H9 (cell line): ENCODE results near the gene AXL. TPM values are rescaled to one million over a fixed set of nuclear protein-coding genes. Genes with fewer than 3 reads are reported as not detected.

Source experiments
- DNase-seq: peaks from one replicate; pipeline ENCODE4 v3.0.0-alpha.2; 2017
- H2AFZ ChIP-seq: one replicate; pipeline ENCODE4 v1.6.1; 2013; ENCODE audit warnings: mild to moderate bottlenecking, low read length, control low read depth, moderate library complexity
- H2AK5ac ChIP-seq: 2 replicates; pipeline ENCODE4 v1.6.1; 2013; ENCODE audit warnings: low read length, control low read depth, mixed read lengths; ENCODE audit not compliant: insufficient read length
- H2BK120ac ChIP-seq: one replicate; pipeline ENCODE4 v1.6.1; 2013; ENCODE audit warnings: low read depth, mild to moderate bottlenecking, low read length, control low read depth, inconsistent platforms; ENCODE audit not compliant: poor library complexity, severe bottlenecking
- H2BK12ac ChIP-seq: 2 replicates; pipeline ENCODE4 v1.6.1; 2013; ENCODE audit warnings: low read length, control low read depth, mixed read lengths, low read depth; ENCODE audit not compliant: insufficient read length
- H2BK15ac ChIP-seq: 2 replicates; pipeline ENCODE4 v1.6.1; 2013; ENCODE audit warnings: low read depth, low read length, control low read depth
- H2BK20ac ChIP-seq: one replicate; pipeline ENCODE4 v1.6.1; 2013; ENCODE audit warnings: low read depth, mild to moderate bottlenecking, low read length, control low read depth, inconsistent platforms; ENCODE audit not compliant: poor library complexity, severe bottlenecking
- H2BK5ac ChIP-seq: 2 replicates; pipeline ENCODE4 v1.6.1; 2013; ENCODE audit warnings: low read length, control low read depth, mixed read lengths; ENCODE audit not compliant: insufficient read length
- H3K14ac ChIP-seq: 2 replicates; pipeline ENCODE4 v1.6.1; 2013; ENCODE audit warnings: low read length, control low read depth; ENCODE audit not compliant: insufficient read depth
- H3K18ac ChIP-seq: 2 replicates; pipeline ENCODE4 v1.6.1; 2013; ENCODE audit warnings: low read depth, mild to moderate bottlenecking, mixed read lengths, low read length, control low read depth; ENCODE audit not compliant: insufficient read length
- H3K23ac ChIP-seq: 2 replicates; pipeline ENCODE4 v1.6.1; 2013; ENCODE audit warnings: low read length, control low read depth, mixed read lengths, low read depth; ENCODE audit not compliant: insufficient read length
- H3K23me2 ChIP-seq: 2 replicates; pipeline ENCODE4 v1.6.1; 2013; ENCODE audit warnings: low read depth, mild to moderate bottlenecking, mixed read lengths, low read length, control low read depth; ENCODE audit not compliant: insufficient read length, poor library complexity, severe bottlenecking
- H3K27ac ChIP-seq: 2 replicates; pipeline ENCODE4 v1.5.1; 2013; ENCODE audit warnings: low read length, control low read depth, mixed read lengths, low read depth; ENCODE audit not compliant: insufficient read length
- H3K27me3 ChIP-seq: 2 replicates; pipeline ENCODE4 v1.6.1; 2013; ENCODE audit warnings: low read length, control low read depth, inconsistent platforms; ENCODE audit not compliant: insufficient read depth
- H3K4ac ChIP-seq: 2 replicates; pipeline ENCODE4 v1.6.1; 2013; ENCODE audit warnings: low read depth, mild to moderate bottlenecking, control low read depth, inconsistent platforms, low read length, moderate library complexity
- H3K4me1 ChIP-seq: 2 replicates; pipeline ENCODE4 v1.6.1; 2013; ENCODE audit warnings: low read length, control low read depth, inconsistent platforms; ENCODE audit not compliant: insufficient read depth
- H3K4me2 ChIP-seq: 2 replicates; pipeline ENCODE4 v1.6.1; 2013; ENCODE audit warnings: low read length, control low read depth, mixed read lengths; ENCODE audit not compliant: insufficient read length, insufficient read depth
- H3K56ac ChIP-seq: 2 replicates; pipeline ENCODE4 v1.6.1; 2013; ENCODE audit warnings: low read depth, mild to moderate bottlenecking, mixed read lengths, low read length, control low read depth; ENCODE audit not compliant: insufficient read length
- H3K79me1 ChIP-seq: 2 replicates; pipeline ENCODE4 v1.6.1; 2013; ENCODE audit warnings: low read depth, mild to moderate bottlenecking, moderate library complexity, low read length, control low read depth, inconsistent platforms; ENCODE audit not compliant: insufficient read depth, poor library complexity, severe bottlenecking
- H3K79me2 ChIP-seq: 2 replicates; pipeline ENCODE4 v1.6.1; 2013; ENCODE audit warnings: low read length, control low read depth, inconsistent platforms; ENCODE audit not compliant: insufficient read depth
- H3K9ac ChIP-seq: 2 replicates; pipeline ENCODE4 v1.6.1; 2013; ENCODE audit warnings: low read length, control low read depth, mixed read lengths; ENCODE audit not compliant: insufficient read length; ENCODE audit errors: extremely low read depth
- H3K9me3 ChIP-seq: one replicate; pipeline ENCODE4 v1.6.1; 2013; ENCODE audit warnings: low read depth, low read length, inconsistent platforms; ENCODE audit not compliant: control insufficient read depth
- H3T11ph ChIP-seq: one replicate; pipeline ENCODE4 v1.6.1; 2013; ENCODE audit warnings: mild to moderate bottlenecking, low read length, control low read depth, inconsistent platforms
- H4K20me1 ChIP-seq: one replicate; pipeline ENCODE4 v1.6.1; 2013; ENCODE audit not compliant: control insufficient read depth, insufficient read length, insufficient read depth
- H4K5ac ChIP-seq: 2 replicates; pipeline ENCODE4 v1.6.1; 2013; ENCODE audit warnings: low read depth, mild to moderate bottlenecking, mixed read lengths, low read length, control low read depth; ENCODE audit not compliant: insufficient read length
- H4K8ac ChIP-seq: replicated peaks from 2 replicates; pipeline ENCODE4 v1.6.1; 2013; ENCODE audit warnings: low read length, control low read depth, mixed read lengths, low read depth; ENCODE audit not compliant: insufficient read length
- H4K91ac ChIP-seq: 2 replicates; pipeline ENCODE4 v1.6.1; 2013; ENCODE audit warnings: low read depth, mild to moderate bottlenecking, moderate library complexity, mixed read lengths, low read length, control low read depth; ENCODE audit not compliant: insufficient read length
- H3K27ac Mint-ChIP-seq, 3 experiments: 2 replicates in 2 of 3; 3 replicates in 1 of 3; pipeline ENCODE4 v1.8.0; 2020 to 2021; ENCODE audit warnings: mixed read lengths in 3 of 3, mild to moderate bottlenecking in 1 of 3, moderate library complexity in 1 of 3
- H3K27me3 Mint-ChIP-seq: 2 replicates; pipeline ENCODE4 v1.8.0; 2021; ENCODE audit warnings: low read depth, mild to moderate bottlenecking, moderate library complexity, mixed read lengths
- H3K36me3 Mint-ChIP-seq, 3 experiments: 2 replicates in 2 of 3; 3 replicates in 1 of 3; pipeline ENCODE4 v1.8.0; 2020 to 2021; ENCODE audit warnings: low read depth in 3 of 3, mixed read lengths in 3 of 3; ENCODE audit not compliant: insufficient read depth in 1 of 3
- H3K4me1 Mint-ChIP-seq, 2 experiments: 2 replicates each; pipeline ENCODE4 v1.8.0; 2020; ENCODE audit warnings: mixed read lengths in 2 of 2
- H3K4me3 Mint-ChIP-seq, 2 experiments: 2 replicates in 1 of 2; 3 replicates in 1 of 2; pipeline ENCODE4 v1.8.0; 2020 to 2021; ENCODE audit warnings: mild to moderate bottlenecking in 2 of 2, mixed read lengths in 2 of 2, moderate library complexity in 1 of 2
- H3K9me3 Mint-ChIP-seq, 2 experiments: 2 replicates in 1 of 2; 3 replicates in 1 of 2; pipeline ENCODE4 v1.8.0; 2020; ENCODE audit warnings: mild to moderate bottlenecking in 2 of 2, mixed read lengths in 2 of 2, moderate library complexity in 1 of 2
- WGBS: extraction: QIAGEN DNeasy Blood & Tissue Kit; methylation state at CpG from one replicate; pipeline ENCODE4 v1.1.7; 2013; ENCODE audit warnings: missing lambda C conversion rate, low lambda C conversion rate, mixed read lengths; ENCODE audit not compliant: insufficient read length; ENCODE audit errors: extremely low coverage; 5-methylcytosine and 5-hydroxymethylcytosine counted together
- total RNA-seq: library from RNA; stranded (reverse); gene quantifications from 2 replicates; pipeline ENCODE4 v1.2.1, GENCODE V29; 2021
- TF ChIP-seq, protein P1 (sequence below): fragments of 200-600 bp; sonication (generic); conservative IDR thresholded peaks from 3 replicates; pipeline ENCODE4 v1.8.0; 2021; ENCODE audit warnings: antibody characterized with exemption, mild to moderate bottlenecking

Gene AXL
- total RNA-seq, 1 experiment from 2014 or later, result 29.4 TPM

DNA sequence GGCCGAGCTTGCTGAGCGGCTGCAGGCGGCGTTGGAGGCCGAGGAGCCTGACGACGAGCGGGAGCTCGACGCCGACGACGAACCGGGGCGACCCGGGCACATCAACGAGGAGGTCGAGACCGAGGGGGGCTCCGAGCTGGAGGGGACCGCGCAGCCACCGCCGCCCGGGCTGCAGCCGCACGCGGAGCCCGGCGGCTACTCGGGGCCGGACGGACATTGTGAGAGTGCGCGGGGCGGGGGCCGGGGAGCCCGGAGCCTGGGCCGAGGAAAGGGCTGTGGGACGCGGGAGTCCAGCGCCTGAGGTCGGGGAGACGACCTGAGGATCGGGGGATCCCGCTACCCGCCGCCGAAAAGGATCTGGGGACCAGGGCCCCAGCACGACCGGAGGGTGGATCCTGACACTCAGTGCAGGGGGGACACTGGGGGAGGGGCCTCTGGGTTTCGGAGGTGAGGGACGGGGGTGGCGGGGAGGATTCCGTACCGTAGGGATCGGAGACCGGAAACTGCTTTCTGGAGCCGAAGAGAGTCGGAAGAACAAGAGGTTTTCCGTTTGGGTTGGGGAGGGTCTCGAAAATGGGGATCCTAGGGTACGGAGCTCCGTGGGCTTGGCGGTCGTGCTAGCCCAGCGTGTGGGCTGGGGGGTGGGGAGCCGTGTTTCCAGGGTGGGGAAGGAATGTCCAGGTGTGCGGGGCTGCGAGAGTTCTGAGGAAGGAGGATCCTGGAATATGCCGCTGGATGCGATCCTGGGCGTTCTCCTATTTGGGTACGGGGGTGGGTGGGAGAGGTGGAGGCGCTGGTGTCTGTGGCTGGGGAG is 45.8 kb downstream of the AXL start:
- Histone ChIP-seq H3K79me1 (peaks cover 6% of the 10 kb centered on the region), H3K79me2 (peaks cover 28% of the 10 kb centered on the region)
- TF ChIP-seq, protein P1, sequence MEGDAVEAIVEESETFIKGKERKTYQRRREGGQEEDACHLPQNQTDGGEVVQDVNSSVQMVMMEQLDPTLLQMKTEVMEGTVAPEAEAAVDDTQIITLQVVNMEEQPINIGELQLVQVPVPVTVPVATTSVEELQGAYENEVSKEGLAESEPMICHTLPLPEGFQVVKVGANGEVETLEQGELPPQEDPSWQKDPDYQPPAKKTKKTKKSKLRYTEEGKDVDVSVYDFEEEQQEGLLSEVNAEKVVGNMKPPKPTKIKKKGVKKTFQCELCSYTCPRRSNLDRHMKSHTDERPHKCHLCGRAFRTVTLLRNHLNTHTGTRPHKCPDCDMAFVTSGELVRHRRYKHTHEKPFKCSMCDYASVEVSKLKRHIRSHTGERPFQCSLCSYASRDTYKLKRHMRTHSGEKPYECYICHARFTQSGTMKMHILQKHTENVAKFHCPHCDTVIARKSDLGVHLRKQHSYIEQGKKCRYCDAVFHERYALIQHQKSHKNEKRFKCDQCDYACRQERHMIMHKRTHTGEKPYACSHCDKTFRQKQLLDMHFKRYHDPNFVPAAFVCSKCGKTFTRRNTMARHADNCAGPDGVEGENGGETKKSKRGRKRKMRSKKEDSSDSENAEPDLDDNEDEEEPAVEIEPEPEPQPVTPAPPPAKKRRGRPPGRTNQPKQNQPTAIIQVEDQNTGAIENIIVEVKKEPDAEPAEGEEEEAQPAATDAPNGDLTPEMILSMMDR, result no peak

More for the DNA sequence above, 45.8 kb downstream of the AXL start:
- Histone ChIP-seq H3K23ac (no peak overlapping the region), H2BK20ac (no peak overlapping the region), H3T11ph (peak overlapping the region; percentile 78), H3K27ac (peak overlapping the region; percentile 42), H3K56ac (peak overlapping the region; percentile 66), H3K14ac (peak overlapping the region; percentile 99), H2BK12ac (peak overlapping the region; percentile 8), H2BK15ac (no peak overlapping the region; the same call in 1 of the 2 replicates), H3K9me3 (no peaks in the 10 kb centered on the region), H3K4me1 (no peaks in the 10 kb centered on the region), H3K18ac (peak overlapping the region; percentile 95), H3K23me2 (peaks cover 18% of the 10 kb centered on the region), H2BK5ac (peak overlapping the region; percentile 55), H4K5ac (peak overlapping the region; percentile 27), H3K4me2 (peak overlapping the region; percentile 95), H4K20me1 (no peaks in the 10 kb centered on the region), H3K9ac (peak overlapping the region; percentile 94), H3K4ac (peak overlapping the region; percentile 99), H2BK120ac (peak overlapping the region; percentile 83), H4K91ac (peak overlapping the region; percentile 100), H2AK5ac (no peak overlapping the region), H2AFZ (no peak overlapping the region), H3K27me3 (no peaks in the 10 kb centered on the region), H4K8ac (no peak overlapping the region)
- peaks cover 1% of the 10 kb centered on the region; the same call in 1 of the 2 replicates for H3K27me3 Mint-ChIP-seq
- peak overlapping the region; percentile 99 to 100 for H3K4me3 Mint-ChIP-seq
- peak overlapping the region; percentile 94 to 100 (median 100) for H3K27ac Mint-ChIP-seq
- H3K9me3 Mint-ChIP-seq, result peaks cover 0 to 4% of the 10 kb centered on the region in 2 experiments; a peak in 2 of 5 replicates
- WGBS, result no CpG with 5 or more reads among the region's 75 CpGs
- peaks cover 30% of the 10 kb centered on the region in 2 experiments for H3K4me1 Mint-ChIP-seq
- peaks cover 23 to 56% (median 43%) of the 10 kb centered on the region in 3 experiments for H3K36me3 Mint-ChIP-seq
- DNase-seq, result peak; percentile 46
